Esophagus squamous epithelium (tissue), 4 donors: ENCODE data around the gene SNW1.

Experiments
- CTCF ChIP-seq, 6 experiments: fragments of 450-650 bp in 4 of 6; fragments of 200-600 bp in 2 of 6; sonication (generic) in 2 of 6; IDR thresholded peaks; one replicate each; pipeline ENCODE4 v1.5.1; 2016 to 2019; ENCODE audit warnings: antibody characterized with exemption in 6 of 6, mild to moderate bottlenecking in 4 of 6, moderate library complexity in 4 of 6
- POLR2A ChIP-seq, 4 donors: fragments of 450-650 bp; IDR thresholded peaks; one replicate each; pipeline ENCODE4 v1.6.1; 2017; ENCODE audit warnings: antibody characterized with exemption in 4 of 4, mild to moderate bottlenecking in 4 of 4, moderate library complexity in 3 of 4

GRCh38 chr14:77717608-77718305, 43.2 kb downstream of the SNW1 start:
- TF ChIP-seq CTCF (IDR thresholded peaks at IDR 0.05) (no peak), POLR2A (IDR thresholded peaks at IDR 0.05) (no peak)
